OCI-LY3 (cell line): ENCODE measurements around the gene MYLIP.

Experiments used
- H2AFZ ChIP-seq: fragments of 200-600, 300-600 bp; shearing (Covaris generic); 2 replicates; pipeline ENCODE4 v1.6.0; 2014; ENCODE audit warnings: antibody characterized with exemption, low read depth, low read length
- H3K27ac ChIP-seq: fragments of 200-600, 300-600 bp; sonication (generic); 2 replicates; pipeline ENCODE4 v1.5.1; 2014; ENCODE audit warnings: mild to moderate bottlenecking, low read length, moderate library complexity, mixed read lengths
- H3K27me3 ChIP-seq: fragments of 200-600, 300-600 bp; sonication (generic); 2 replicates; pipeline ENCODE4 v1.6.1; 2014; ENCODE audit warnings: low read depth, low read length, mixed read lengths
- H3K36me3 ChIP-seq: fragments of 200-600, 300-600 bp; sonication (generic); replicated peaks from 2 replicates; pipeline ENCODE3; 2014; ENCODE audit warnings: low read depth, low read length, mixed read lengths
- H3K4me1 ChIP-seq: fragments of 300-600, 200-600 bp; sonication (generic); 2 replicates; pipeline ENCODE4 v1.6.1; 2014; ENCODE audit warnings: low read length, mixed read lengths
- H3K4me2 ChIP-seq: fragments of 200-600, 300-600 bp; sonication (generic); 2 replicates; pipeline ENCODE4 v1.6.1; 2014; ENCODE audit warnings: low read length, mixed read lengths
- H3K4me3 ChIP-seq: fragments of 300-600, 200-600 bp; sonication (generic); 2 replicates; pipeline ENCODE4 v1.5.1; 2014; ENCODE audit warnings: antibody characterized with exemption, mild to moderate bottlenecking, low read length, moderate library complexity
- H3K79me2 ChIP-seq: fragments of 300-600, 200-600 bp; shearing (Covaris generic); 2 replicates; pipeline ENCODE4 v1.6.1; 2014; ENCODE audit warnings: mild to moderate bottlenecking, low read length, mixed read lengths
- H3K9ac ChIP-seq: fragments of 300-600, 200-600 bp; shearing (Covaris generic); 2 replicates; pipeline ENCODE4 v1.6.0; 2014; ENCODE audit warnings: mild to moderate bottlenecking, low read length, moderate library complexity
- H3K9me3 ChIP-seq: fragments of 200-600, 300-600 bp; shearing (Covaris generic); 2 replicates; pipeline ENCODE4 v1.6.1; 2014; ENCODE audit warnings: low read length, mixed read lengths; ENCODE audit not compliant: insufficient read depth
- H4K20me1 ChIP-seq: fragments of 200-600, 300-600 bp; sonication (generic); 2 replicates; pipeline ENCODE4 v1.6.1; 2016; ENCODE audit warnings: low read length, mixed read lengths; ENCODE audit not compliant: insufficient read depth
- CTCF ChIP-seq: fragments of 200-600, 300-600 bp; sonication (generic); IDR thresholded peaks from 2 replicates; pipeline ENCODE4 v1.5.1; 2014; ENCODE audit warnings: antibody characterized with exemption, low read length, low read depth
- EZH2phosphoT487 ChIP-seq: fragments of 200-600 bp; shearing (Covaris generic); IDR thresholded peaks from 2 replicates; pipeline ENCODE4 v1.6.1; 2018; ENCODE audit warnings: antibody characterized with exemption, mixed run types, low read depth

MYLIP gene

GRCh38 chr6:16150098-16150497 is 21.2 kb downstream of the MYLIP start:
- Histone ChIP-seq H3K27me3 (no peaks in the 10 kb centered on the region), H3K4me3 (no peak overlapping the region), H3K4me1 (no peaks in the 10 kb centered on the region), H3K4me2 (no peak overlapping the region), H3K36me3 (peaks cover 23% of the 10 kb centered on the region), H4K20me1 (no peaks in the 10 kb centered on the region), H2AFZ (no peak overlapping the region), H3K27ac (no peak overlapping the region), H3K79me2 (no peaks in the 10 kb centered on the region), H3K9me3 (no peaks in the 10 kb centered on the region), H3K9ac (no peak overlapping the region)
- no peak for TF ChIP-seq EZH2phosphoT487
- no peak for TF ChIP-seq CTCF

GRCh38 chr6:16153211-16153820 is 24.4 kb downstream of the MYLIP start:
- Histone ChIP-seq H3K9ac (no peak overlapping the region), H3K79me2 (no peaks in the 10 kb centered on the region), H2AFZ (no peak overlapping the region), H3K4me2 (no peak overlapping the region), H4K20me1 (no peaks in the 10 kb centered on the region), H3K4me1 (no peaks in the 10 kb centered on the region), H3K27ac (no peak overlapping the region), H3K27me3 (no peaks in the 10 kb centered on the region), H3K36me3 (peaks cover 22% of the 10 kb centered on the region), H3K9me3 (no peaks in the 10 kb centered on the region), H3K4me3 (no peak overlapping the region)
- no peak for TF ChIP-seq EZH2phosphoT487

GRCh38 chr6:16154904-16155303 is 26.0 kb downstream of the MYLIP start:
- no peak overlapping the region for H3K9ac ChIP-seq
- no peaks in the 10 kb centered on the region for H3K27me3 ChIP-seq
- no peaks in the 10 kb centered on the region for H4K20me1 ChIP-seq
- TF ChIP-seq CTCF (no peak), EZH2phosphoT487 (no peak)
- no peaks in the 10 kb centered on the region for H3K79me2 ChIP-seq
- peaks cover 22% of the 10 kb centered on the region for H3K36me3 ChIP-seq
- no peak overlapping the region for H3K4me2 ChIP-seq
- no peaks in the 10 kb centered on the region for H3K9me3 ChIP-seq
- H3K4me3 ChIP-seq, result no peak overlapping the region
- H3K27ac ChIP-seq, result no peak overlapping the region
- no peaks in the 10 kb centered on the region for H3K4me1 ChIP-seq
- no peak overlapping the region for H2AFZ ChIP-seq

GRCh38 chr6:16157492-16157891 is 28.6 kb downstream of the MYLIP start:
- TF ChIP-seq CTCF (no peak), EZH2phosphoT487 (no peak)
- Histone ChIP-seq H3K9me3 (no peaks in the 10 kb centered on the region), H3K9ac (no peak overlapping the region), H3K4me2 (no peak overlapping the region), H2AFZ (no peak overlapping the region), H3K27me3 (no peaks in the 10 kb centered on the region), H3K4me1 (peaks cover 7% of the 10 kb centered on the region), H3K79me2 (no peaks in the 10 kb centered on the region), H3K4me3 (no peak overlapping the region), H4K20me1 (no peaks in the 10 kb centered on the region), H3K27ac (no peak overlapping the region), H3K36me3 (peaks cover 19% of the 10 kb centered on the region)
